Measurements from ENCODE around the gene PSRC1.

The PSRC1 gene

GRCh38 chr1:109247401-109248365 lies 35.3 kb downstream of the PSRC1 start:
- no peak for DNase-seq (ENCODE audit: low read depth)

GRCh38 chr1:109246141-109246551 lies 36.8 kb downstream of the PSRC1 start:
- DNase-seq (ENCODE audit: low read depth) = no peak

- no peak for DNase-seq (ENCODE audit: low read depth)
These were observed 38.9 kb downstream of the PSRC1 start for GRCh38 chr1:109243860-109244552.

DNA sequence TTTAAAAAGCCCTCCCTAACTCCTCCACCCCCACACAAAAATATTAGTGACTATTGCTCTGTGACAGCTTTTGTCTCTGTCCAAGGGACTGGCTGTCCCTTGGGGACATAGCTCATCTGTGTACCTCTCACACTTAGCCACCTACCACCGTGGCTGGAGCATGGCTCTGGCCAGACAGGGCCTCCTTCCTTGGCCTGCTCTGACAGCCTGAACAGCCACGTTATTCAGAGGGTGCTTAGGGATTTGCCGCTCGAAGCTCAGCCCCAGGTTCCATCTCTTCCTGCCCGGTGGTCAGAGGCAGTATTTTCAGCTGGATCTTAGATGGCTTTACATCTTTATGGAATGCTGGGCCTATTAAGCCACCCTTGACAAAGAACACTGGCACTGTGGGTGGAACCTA lies 39.7 kb downstream of the PSRC1 start:
- DNase-seq (ENCODE audit: low read depth) = no peak

DNA sequence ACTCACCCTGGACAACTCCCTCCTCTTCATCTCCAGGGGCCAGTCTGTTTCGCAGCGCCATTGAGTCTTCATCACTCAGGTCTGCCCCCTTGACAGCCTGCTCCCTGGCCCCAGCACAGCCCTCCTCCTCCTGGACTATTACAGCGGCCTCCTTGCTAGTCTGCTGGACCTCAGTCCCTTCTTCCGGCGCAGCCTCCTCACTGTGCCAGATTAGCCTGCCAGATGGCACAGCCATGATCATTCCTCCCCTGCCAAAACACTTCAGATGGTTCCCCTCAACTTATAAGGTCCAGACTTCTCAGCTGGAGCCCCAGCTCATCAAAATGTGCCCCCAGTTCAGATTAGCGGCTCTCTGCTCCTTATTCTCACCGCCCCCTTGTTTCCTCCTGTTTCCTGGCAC lies 40.6 kb downstream of the PSRC1 start:
- DNase-seq (ENCODE audit: low read depth) = no peak

DNA sequence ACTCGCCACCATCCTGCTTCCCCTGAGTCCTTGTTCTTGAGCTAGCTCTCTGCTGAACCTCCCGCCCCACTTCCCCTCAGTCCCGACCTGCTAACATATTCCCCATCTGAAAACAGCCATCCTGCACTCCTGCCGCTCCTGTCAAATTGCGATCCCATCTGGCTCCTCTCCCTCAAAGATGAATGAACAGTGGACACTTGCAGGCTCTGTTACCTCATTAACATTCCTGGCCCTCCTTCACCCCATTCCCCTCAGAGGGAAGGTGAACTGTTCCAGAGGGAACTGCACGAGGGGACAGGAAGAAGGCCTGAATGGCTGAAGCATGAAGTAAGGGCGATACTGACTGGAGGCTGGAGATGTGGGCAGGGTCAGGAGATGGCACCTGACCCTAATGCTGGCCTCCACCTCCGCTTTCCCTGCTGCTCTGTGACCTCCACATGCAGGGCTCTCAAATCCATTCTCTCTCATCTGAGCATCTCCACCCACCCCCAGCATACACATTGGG lies 41.1 kb downstream of the PSRC1 start:
- DNase-seq (ENCODE audit: low read depth) = no peak

- no peak for DNase-seq (ENCODE audit: low read depth)
These were observed 41.6 kb downstream of the PSRC1 start for GRCh38 chr1:109241344-109241743.

GRCh38 chr1:109240158-109241152 lies 42.5 kb downstream of the PSRC1 start:
- no peak for DNase-seq (ENCODE audit: low read depth)

- no peak for DNase-seq (ENCODE audit: low read depth)
These were observed 43.4 kb downstream of the PSRC1 start for GRCh38 chr1:109239409-109240068.

DNA sequence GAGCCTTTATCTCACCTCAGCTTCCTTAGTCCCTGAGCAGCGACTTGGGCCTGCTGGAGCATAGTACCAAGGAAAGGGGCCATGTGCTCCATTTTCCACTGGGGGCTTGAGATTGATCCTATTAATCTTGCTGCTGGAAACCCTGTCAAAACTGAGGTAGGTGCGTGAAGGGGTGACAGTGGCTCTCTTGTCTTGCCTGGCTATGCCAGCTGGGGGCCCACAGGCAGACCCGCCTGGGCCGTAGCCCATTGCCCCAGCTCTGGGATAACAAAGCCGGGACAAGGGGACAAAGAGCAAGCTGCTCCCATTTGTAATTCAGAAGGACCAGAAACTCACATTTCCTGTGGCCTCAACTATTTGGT lies 43.9 kb downstream of the PSRC1 start:
- DNase-seq (ENCODE audit: low read depth) = no peak

DNA sequence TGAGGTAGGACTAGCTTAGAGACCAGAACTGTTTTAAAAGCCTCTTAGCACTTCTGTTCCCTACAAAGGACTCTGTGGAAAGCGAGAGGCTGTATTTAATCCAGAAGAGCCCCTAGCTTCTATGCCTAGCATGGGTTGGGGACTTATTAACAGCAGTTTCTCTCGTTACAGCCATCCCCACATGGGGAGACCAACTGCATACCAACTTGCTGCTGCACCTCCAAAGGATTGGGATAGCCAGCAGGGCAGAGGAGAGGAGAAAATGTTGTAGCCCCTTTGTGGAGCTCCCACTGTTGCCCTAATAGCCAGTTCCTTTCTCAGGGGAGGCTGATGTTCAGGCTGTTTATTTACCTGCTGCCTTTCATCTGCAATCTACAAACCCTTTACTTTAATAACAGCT lies 44.6 kb downstream of the PSRC1 start:
- no peak for DNase-seq (ENCODE audit: low read depth)

DNA sequence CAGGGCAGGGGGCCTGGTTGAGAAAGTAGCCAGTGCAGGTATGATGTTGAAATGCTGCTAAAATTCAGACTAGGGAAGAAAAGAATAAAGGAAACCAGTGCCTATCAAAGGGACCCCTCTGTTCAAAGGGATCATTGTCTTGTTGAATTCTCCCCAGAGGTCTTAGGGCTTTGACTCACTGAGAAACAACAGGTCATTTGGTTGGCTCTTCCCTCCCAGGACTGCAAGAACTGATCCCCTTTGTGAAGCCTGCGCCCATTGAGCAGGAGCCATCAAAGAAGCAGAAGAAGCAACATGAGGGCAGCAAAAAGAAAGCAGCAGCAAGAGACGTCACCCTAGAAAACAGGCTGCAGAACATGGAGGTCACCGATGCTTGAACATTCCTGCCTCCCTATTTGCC lies 45.4 kb downstream of the PSRC1 start:
- DNase-seq (ENCODE audit: low read depth) = no peak

DNA sequence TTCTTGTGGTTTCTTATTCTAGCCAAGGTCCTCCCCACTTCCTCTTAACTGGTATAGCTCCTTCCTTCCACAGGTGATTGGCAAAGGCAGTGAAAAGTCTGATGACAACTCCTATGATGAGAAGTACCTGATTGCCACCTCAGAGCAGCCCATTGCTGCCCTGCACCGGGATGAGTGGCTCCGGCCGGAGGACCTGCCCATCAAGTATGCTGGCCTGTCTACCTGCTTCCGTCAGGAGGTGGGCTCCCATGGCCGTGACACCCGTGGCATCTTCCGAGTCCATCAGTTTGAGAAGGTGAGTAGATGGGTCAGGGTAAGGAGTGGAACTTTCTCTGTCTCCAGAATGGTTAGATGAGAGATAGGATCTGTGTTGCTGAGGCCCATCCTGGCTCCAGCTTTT lies 47.8 kb downstream of the PSRC1 start:
- no peak for DNase-seq (ENCODE audit: low read depth)

- no peak for DNase-seq (ENCODE audit: low read depth)
These were observed 51.9 kb downstream of the PSRC1 start for GRCh38 chr1:109231066-109231465.
